ENCODE results near the gene CERS5.

CERS5 gene, protein sequence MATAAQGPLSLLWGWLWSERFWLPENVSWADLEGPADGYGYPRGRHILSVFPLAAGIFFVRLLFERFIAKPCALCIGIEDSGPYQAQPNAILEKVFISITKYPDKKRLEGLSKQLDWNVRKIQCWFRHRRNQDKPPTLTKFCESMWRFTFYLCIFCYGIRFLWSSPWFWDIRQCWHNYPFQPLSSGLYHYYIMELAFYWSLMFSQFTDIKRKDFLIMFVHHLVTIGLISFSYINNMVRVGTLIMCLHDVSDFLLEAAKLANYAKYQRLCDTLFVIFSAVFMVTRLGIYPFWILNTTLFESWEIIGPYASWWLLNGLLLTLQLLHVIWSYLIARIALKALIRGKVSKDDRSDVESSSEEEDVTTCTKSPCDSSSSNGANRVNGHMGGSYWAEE

DNA sequence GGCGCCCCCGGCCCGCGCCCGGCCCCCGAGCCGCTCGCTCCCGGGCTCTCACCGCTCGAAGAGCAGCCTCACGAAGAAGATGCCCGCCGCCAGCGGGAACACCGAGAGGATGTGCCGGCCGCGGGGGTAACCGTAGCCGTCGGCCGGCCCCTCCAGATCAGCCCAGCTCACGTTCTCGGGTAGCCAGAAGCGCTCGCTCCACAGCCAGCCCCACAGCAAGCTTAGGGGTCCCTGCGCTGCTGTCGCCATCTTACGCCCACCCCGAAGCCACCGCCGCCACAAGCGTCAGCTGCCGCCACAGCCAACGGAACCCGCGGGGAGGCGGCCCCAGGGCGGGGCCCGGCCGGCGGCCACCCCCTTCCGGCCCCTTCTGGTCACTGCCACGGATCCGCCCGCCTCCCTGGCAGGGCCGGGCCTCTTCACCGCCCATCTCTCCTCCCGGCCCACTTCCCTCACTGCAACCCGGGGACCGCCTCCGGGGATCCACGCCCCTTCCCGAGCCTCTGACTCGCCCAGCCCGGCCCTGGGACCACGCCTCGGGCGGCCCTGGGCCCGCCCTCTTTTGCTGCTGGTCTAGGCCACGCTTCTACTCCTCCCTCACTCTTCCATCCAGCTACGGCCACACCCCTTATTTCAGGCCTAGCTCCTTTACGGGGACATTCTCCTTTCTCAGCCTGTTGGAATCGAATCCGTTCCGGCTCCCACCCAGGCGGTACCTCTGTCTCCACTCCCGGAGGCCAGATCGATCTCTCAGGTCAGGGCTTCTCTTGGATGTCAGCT lies at the start of gene CERS5:
TSS of gene CERS5 (minus strand) at position 321 of the 780 bp plus-strand sequence. CDS start at position 249, 72 bp downstream.
- FAIRE-seq (no peak), DNase-seq (ENCODE audit: insufficient read length, low spot score) (peak; percentile 96)
- TF ChIP-seq, protein P1, sequence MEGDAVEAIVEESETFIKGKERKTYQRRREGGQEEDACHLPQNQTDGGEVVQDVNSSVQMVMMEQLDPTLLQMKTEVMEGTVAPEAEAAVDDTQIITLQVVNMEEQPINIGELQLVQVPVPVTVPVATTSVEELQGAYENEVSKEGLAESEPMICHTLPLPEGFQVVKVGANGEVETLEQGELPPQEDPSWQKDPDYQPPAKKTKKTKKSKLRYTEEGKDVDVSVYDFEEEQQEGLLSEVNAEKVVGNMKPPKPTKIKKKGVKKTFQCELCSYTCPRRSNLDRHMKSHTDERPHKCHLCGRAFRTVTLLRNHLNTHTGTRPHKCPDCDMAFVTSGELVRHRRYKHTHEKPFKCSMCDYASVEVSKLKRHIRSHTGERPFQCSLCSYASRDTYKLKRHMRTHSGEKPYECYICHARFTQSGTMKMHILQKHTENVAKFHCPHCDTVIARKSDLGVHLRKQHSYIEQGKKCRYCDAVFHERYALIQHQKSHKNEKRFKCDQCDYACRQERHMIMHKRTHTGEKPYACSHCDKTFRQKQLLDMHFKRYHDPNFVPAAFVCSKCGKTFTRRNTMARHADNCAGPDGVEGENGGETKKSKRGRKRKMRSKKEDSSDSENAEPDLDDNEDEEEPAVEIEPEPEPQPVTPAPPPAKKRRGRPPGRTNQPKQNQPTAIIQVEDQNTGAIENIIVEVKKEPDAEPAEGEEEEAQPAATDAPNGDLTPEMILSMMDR (IDR thresholded peaks at IDR 0.05; ENCODE audit: insufficient read depth, missing control alignments): no peak

DNA sequence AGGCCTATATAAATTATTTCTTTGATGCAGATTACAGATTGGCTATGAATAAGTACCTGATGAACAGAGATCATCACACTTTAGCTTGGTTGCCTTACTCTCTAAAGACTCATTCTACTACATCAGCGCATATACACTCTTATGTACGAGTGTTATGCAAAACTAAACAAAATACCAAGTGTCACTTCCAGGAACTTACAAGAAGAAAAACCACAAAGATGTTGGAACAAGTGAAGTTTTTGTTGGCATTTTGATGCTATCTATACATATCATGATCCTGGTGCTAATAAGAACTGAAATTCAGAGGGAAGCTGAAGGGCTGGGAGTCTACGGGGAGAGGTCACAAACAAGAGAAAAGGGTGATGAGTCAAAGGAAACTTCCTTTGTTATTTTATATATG lies 47.9 kb upstream of the CERS5 start:
- DNase-seq (ENCODE audit: insufficient read length, low spot score): no peak
- no peak for FAIRE-seq
- TF ChIP-seq, protein P1 (IDR thresholded peaks at IDR 0.05; ENCODE audit: insufficient read depth, missing control alignments): no peak

DNA sequence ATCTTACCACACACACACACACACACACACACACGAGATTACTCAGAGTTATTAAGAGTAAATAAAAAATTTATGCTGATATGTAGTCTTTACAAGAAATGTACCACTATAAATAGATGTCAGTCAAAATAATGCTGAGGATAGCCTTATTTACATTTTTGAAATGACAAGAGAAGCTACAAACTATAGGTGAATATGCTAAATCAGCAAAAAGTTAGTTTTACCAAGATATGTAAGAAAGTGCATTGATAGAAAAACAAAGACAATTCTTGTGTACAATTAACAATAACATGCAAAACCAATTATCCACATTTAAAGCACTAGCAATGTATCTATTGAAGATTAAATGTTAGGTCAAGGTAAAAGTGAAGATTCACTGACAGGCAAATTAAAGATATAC lies 46.8 kb upstream of the CERS5 start:
- DNase-seq (ENCODE audit: insufficient read length, low spot score) (no peak), FAIRE-seq (no peak)
- TF ChIP-seq, protein P1 (IDR thresholded peaks at IDR 0.05; ENCODE audit: insufficient read depth, missing control alignments): no peak

DNA sequence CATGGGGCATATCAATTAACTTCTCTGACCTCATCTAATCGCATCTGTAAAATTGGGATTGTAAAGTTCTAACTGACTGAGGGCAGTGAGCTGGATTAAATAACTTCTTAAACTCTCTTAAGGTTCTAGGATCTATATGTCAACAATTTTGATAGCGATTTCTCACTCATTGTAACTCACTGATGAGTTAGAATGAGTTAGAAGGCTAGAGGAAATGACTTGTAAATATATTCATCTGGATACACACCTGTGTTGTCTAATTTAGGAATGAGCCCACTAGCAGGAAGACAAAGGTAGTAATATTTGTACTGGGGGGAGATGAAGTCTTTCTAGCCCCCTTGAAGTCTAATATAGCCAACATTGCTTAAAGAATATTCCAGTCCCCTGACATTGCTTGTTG lies 46.3 kb upstream of the CERS5 start:
- FAIRE-seq (no peak), DNase-seq (ENCODE audit: insufficient read length, low spot score) (no peak)
- TF ChIP-seq, protein P1 (IDR thresholded peaks at IDR 0.05; ENCODE audit: insufficient read depth, missing control alignments): no peak

DNA sequence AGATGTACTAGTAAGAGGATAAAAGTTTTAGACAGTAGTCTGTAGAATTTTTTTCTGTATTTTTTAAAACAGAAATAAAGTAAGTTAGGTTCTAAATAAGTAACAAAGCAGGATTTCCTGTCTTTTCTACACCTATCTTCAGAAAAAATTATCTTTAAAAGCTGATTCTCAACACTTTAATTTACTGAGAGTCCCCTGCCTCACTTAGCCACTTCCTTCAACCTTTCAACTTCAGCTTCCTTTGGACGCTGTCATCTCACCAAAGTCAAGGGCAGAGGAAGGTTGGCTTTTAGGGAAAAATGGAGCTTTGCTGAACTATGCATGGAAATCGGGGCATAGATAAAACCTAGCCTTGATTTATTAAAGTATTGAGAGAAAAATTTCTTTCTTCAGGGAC lies 44.9 kb upstream of the CERS5 start:
- FAIRE-seq (no peak), DNase-seq (ENCODE audit: insufficient read length, low spot score) (no peak)
- TF ChIP-seq, protein P1 (IDR thresholded peaks at IDR 0.05; ENCODE audit: insufficient read depth, missing control alignments): no peak

DNA sequence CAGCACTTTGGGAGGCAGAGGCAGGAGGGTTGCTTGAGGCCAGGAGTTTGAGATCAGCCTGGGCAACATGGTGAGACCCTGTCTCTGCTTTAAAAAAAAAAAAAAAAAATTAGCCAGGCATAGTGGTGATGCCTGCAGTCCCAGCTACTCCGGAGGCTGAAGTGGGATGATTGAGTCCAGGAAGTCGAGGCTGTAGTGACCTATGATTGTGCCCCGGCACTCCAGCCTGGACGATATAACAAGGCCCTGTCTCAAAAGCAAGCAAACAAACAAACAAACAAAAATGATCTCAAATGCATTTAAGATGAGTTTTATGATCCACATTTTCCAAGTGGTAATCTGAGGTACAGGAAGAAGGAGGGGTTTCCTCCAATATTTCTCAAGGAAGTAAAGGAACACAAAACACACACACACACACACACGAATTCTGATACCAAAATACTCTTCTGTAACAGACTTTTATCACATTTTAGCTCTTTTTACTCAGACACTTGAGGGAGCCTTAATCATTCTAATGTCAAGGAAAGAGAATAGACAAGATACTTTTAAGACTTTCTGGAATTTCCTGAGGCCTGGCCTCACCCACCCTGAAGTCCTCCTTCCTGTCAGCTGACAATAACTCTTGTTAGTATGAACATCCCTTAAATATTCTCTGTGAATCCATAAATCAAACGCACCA lies 44.4 kb upstream of the CERS5 start:
- FAIRE-seq: no peak
- DNase-seq (ENCODE audit: insufficient read length, low spot score): no peak
- TF ChIP-seq, protein P1 (IDR thresholded peaks at IDR 0.05; ENCODE audit: insufficient read depth, missing control alignments): no peak

Measured in D721Med (cell line).